WTC11 (cell line): Measurements from ENCODE around the gene UPF3A. TPM values are rescaled to one million over a fixed set of nuclear protein-coding genes. Genes with fewer than 3 reads are reported as not detected.
A peak's percentile ranks its signal among the peaks of the same experiment; 100 is the strongest.

Experiments
- ATAC-seq: fragments of 200-7000 bp; cut with Tn5 transposase; 2 replicates; pipeline ENCODE4 v1.10.0; 2021; ENCODE audit warnings: mild to moderate bottlenecking, moderate library complexity
- CTCF ChIA-PET: fragments of 300-600 bp; sonication (Branson Sonifier 250); formaldehyde crosslinking; loops from one replicate; lab custom pipeline; 2021; ENCODE audit warnings: antibody characterized with exemption; lab: Charles Lee
- POLR2A ChIA-PET: fragments of 350-600 bp; sonication (Branson Sonifier 250); formaldehyde crosslinking; loops from one replicate; lab custom pipeline; 2021; ENCODE audit warnings: antibody characterized with exemption; lab: Charles Lee
- DNase-seq: peaks from one replicate; pipeline ENCODE4 v3.0.0; 2021; ENCODE audit warnings: low spot score
- H3K27ac Mint-ChIP-seq: 2 replicates; pipeline ENCODE4 v1.8.0; 2021; ENCODE audit warnings: mixed read lengths
- H3K27me3 Mint-ChIP-seq: 2 replicates; pipeline ENCODE4 v1.8.0; 2021; ENCODE audit warnings: low read depth, mild to moderate bottlenecking, moderate library complexity, mixed read lengths
- H3K36me3 Mint-ChIP-seq: 2 replicates; pipeline ENCODE4 v1.8.0; 2021; ENCODE audit warnings: mixed read lengths
- H3K4me1 Mint-ChIP-seq: 2 replicates; pipeline ENCODE4 v1.8.0; 2022; ENCODE audit warnings: mixed read lengths
- H3K4me3 Mint-ChIP-seq: 2 replicates; pipeline ENCODE4 v1.8.0; 2021; ENCODE audit warnings: mild to moderate bottlenecking, moderate library complexity, mixed read lengths
- H3K9me3 Mint-ChIP-seq: 2 replicates; pipeline ENCODE4 v1.8.0; 2021; ENCODE audit warnings: mixed read lengths
- ATF1 ChIP-seq: sonication (generic); formaldehyde crosslinking; IDR thresholded peaks from 2 replicates; pipeline ENCODE4 v1.8.1; 2023; ENCODE audit warnings: mild to moderate bottlenecking, moderate library complexity, missing genetic modification reagents
- EMX1 ChIP-seq: fragments of 250-450 bp; sonication (Bioruptor Pico); IDR thresholded peaks from 2 replicates; pipeline ENCODE4 v1.8.0; 2021; ENCODE audit warnings: mild to moderate bottlenecking
- GABPB1 ChIP-seq: sonication (generic); formaldehyde crosslinking; IDR thresholded peaks from 2 replicates; pipeline ENCODE4 v1.8.1; 2023; ENCODE audit warnings: mild to moderate bottlenecking, missing genetic modification reagents
- GRHL2 ChIP-seq: fragments of 250-450 bp; sonication (Bioruptor Pico); IDR thresholded peaks from 2 replicates; pipeline ENCODE4 v1.8.0; 2022; ENCODE audit warnings: mild to moderate bottlenecking, moderate library complexity; ENCODE audit not compliant: insufficient replicate concordance, severe bottlenecking
- NFATC4 ChIP-seq: fragments of 250-450 bp; sonication (Bioruptor Pico); IDR thresholded peaks from 2 replicates; pipeline ENCODE4 v1.9.0; 2021; ENCODE audit warnings: mild to moderate bottlenecking
- NR2C2 ChIP-seq: sonication (generic); formaldehyde crosslinking; IDR thresholded peaks from 2 replicates; pipeline ENCODE4 v1.8.0; 2022; ENCODE audit warnings: mild to moderate bottlenecking, missing genetic modification reagents
- NR3C1 ChIP-seq: sonication (generic); formaldehyde crosslinking; conservative IDR thresholded peaks from 2 replicates; pipeline ENCODE4 v1.8.1; 2023; ENCODE audit warnings: low read depth, mild to moderate bottlenecking, missing genetic modification reagents
- PREB ChIP-seq: sonication (generic); formaldehyde crosslinking; IDR thresholded peaks from 2 replicates; pipeline ENCODE4 v1.8.1; 2022; ENCODE audit warnings: mild to moderate bottlenecking, missing genetic modification reagents, moderate library complexity, borderline replicate concordance
- SMAD4 ChIP-seq: sonication (generic); formaldehyde crosslinking; IDR thresholded peaks from 2 replicates; pipeline ENCODE4 v1.8.0; 2022; ENCODE audit warnings: mild to moderate bottlenecking, missing genetic modification reagents
- SOX15 ChIP-seq: fragments of 250-450 bp; sonication (Bioruptor Pico); IDR thresholded peaks from 2 replicates; pipeline ENCODE4 v1.9.0; 2021; ENCODE audit warnings: mild to moderate bottlenecking
- TEAD1 ChIP-seq: sonication (generic); formaldehyde crosslinking; IDR thresholded peaks from 2 replicates; pipeline ENCODE4 v1.8.0; 2022; ENCODE audit warnings: mild to moderate bottlenecking, missing genetic modification reagents
- ZMAT4 ChIP-seq: fragments of 250-450 bp; sonication (Bioruptor Pico); IDR thresholded peaks from 2 replicates; pipeline ENCODE4 v1.9.0; 2021; ENCODE audit warnings: mild to moderate bottlenecking
- ZNF121 ChIP-seq: sonication (generic); formaldehyde crosslinking; IDR thresholded peaks from 2 replicates; pipeline ENCODE4 v1.8.0; 2023; ENCODE audit warnings: missing genetic modification reagents
- ZNF219 ChIP-seq: sonication (generic); formaldehyde crosslinking; IDR thresholded peaks from 2 replicates; pipeline ENCODE4 v1.8.0; 2023; ENCODE audit warnings: missing genetic modification reagents, mild to moderate bottlenecking, borderline replicate concordance
- ZNF281 ChIP-seq: sonication (generic); formaldehyde crosslinking; IDR thresholded peaks from 2 replicates; pipeline ENCODE4 v1.8.0; 2023; ENCODE audit warnings: mild to moderate bottlenecking, missing genetic modification reagents
- ZSCAN18 ChIP-seq: fragments of 250-450 bp; sonication (Bioruptor Pico); IDR thresholded peaks from 2 replicates; pipeline ENCODE4 v2.1.2; 2022; ENCODE audit warnings: mild to moderate bottlenecking, moderate library complexity
- total RNA-seq: library from RNA; stranded (reverse); gene quantifications from 3 replicates; pipeline ENCODE4 v1.2.3, GENCODE V29; 2021
- TF ChIP-seq, protein P1 (sequence below): sonication (generic); formaldehyde crosslinking; IDR thresholded peaks from 2 replicates; pipeline ENCODE4 v1.8.0; 2023; ENCODE audit warnings: missing genetic modification reagents
- TF ChIP-seq, protein P2 (sequence below): sonication (generic); formaldehyde crosslinking; IDR thresholded peaks from 2 replicates; pipeline ENCODE4 v1.8.1; 2023; ENCODE audit warnings: mild to moderate bottlenecking, missing genetic modification reagents
- TF ChIP-seq, protein P3 (sequence below): fragments of 200-600 bp; IDR thresholded peaks from 2 replicates; pipeline ENCODE4 v1.8.0; 2022; ENCODE audit warnings: antibody characterized with exemption

The UPF3A gene
- total RNA-seq, 1 experiment from 2014 or later: 71.9 TPM

DNA sequence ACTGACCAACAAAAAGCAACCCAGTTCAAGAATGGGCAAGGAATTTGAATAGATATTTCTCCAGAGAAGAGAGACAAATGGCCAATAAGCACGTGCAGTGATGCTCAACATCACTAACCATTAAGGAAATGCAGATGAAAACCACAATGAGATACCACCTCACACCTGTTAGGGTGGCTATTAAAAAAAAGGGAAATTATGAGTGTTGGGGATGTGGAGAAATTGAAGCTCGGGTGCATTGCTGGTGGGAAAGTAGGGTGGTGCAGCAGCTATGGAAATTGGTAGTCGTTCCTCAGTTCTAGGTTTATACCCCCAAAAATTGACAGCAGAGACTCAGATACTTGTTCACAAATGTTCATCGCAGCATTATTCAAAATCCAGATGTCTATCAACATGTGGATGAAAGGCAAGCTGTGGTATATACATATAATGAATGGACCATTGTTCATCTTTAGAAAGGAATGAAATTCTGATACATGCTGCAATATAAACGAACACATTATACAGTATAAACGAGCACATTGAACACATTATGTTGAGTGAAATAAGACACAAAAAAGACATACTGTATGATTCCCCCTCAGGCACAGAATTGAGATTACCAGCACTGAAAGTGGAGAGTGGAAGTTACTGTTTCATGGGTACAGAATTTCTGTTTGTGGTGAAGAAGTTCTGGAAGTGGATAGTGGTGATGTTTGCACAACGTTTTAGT is 33.8 kb downstream of the UPF3A start:
- peaks cover 12% of the 10 kb centered on the region for H3K36me3 Mint-ChIP-seq
- no peak for ATAC-seq
- DNase-seq: no peak
- peaks cover 16% of the 10 kb centered on the region for H3K4me1 Mint-ChIP-seq
- ChIA-PET POLR2A (no interaction called here), CTCF (no interaction called here)
- H3K9me3 Mint-ChIP-seq: no peaks in the 10 kb centered on the region
- H3K27me3 Mint-ChIP-seq: no peaks in the 10 kb centered on the region
- peak overlapping the region; percentile 44 for H3K27ac Mint-ChIP-seq
- peak overlapping the region; percentile 81 for H3K4me3 Mint-ChIP-seq
- TF ChIP-seq PREB (CRISPR knock-in tag): no peak
- no peak for TF ChIP-seq ZNF281 (CRISPR knock-in tag)
- TF ChIP-seq, protein P1, sequence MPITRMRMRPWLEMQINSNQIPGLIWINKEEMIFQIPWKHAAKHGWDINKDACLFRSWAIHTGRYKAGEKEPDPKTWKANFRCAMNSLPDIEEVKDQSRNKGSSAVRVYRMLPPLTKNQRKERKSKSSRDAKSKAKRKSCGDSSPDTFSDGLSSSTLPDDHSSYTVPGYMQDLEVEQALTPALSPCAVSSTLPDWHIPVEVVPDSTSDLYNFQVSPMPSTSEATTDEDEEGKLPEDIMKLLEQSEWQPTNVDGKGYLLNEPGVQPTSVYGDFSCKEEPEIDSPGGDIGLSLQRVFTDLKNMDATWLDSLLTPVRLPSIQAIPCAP (CRISPR knock-in tag): no peak
- no peak for TF ChIP-seq EMX1 (CRISPR knock-in tag)

DNA sequence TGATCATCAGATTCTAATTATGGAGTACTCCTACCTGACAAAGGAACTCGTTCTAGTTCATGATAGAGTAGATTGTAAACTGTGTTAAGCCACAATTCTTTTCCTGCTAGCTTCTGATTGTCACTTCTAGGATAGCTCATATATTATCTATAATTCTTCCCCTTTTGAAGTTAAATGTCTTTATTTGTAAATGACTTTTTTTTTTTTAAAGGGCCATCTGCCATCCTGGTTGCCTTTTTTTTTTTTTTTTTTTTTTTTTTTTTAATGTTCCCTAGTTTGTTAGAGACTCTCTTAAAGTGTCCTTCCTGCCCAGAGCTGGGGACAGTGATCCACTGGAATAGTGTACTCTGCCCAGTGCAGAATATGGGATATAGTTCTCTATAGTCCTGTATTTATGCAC is 37.2 kb downstream of the UPF3A start:
- Mint-ChIP-seq H3K27me3 (no peaks in the 10 kb centered on the region), H3K9me3 (no peaks in the 10 kb centered on the region), H3K36me3 (peaks cover 41% of the 10 kb centered on the region), H3K4me1 (peaks cover 11% of the 10 kb centered on the region), H3K27ac (no peak overlapping the region), H3K4me3 (no peak overlapping the region)
- no peak for TF ChIP-seq NR3C1 (CRISPR knock-in tag)
- no peak for TF ChIP-seq NR2C2 (CRISPR knock-in tag)
- TF ChIP-seq GABPB1: no peak
- no peak for TF ChIP-seq ZNF121
- TF ChIP-seq ZNF219 (CRISPR knock-in tag): no peak
- TF ChIP-seq, protein P2, sequence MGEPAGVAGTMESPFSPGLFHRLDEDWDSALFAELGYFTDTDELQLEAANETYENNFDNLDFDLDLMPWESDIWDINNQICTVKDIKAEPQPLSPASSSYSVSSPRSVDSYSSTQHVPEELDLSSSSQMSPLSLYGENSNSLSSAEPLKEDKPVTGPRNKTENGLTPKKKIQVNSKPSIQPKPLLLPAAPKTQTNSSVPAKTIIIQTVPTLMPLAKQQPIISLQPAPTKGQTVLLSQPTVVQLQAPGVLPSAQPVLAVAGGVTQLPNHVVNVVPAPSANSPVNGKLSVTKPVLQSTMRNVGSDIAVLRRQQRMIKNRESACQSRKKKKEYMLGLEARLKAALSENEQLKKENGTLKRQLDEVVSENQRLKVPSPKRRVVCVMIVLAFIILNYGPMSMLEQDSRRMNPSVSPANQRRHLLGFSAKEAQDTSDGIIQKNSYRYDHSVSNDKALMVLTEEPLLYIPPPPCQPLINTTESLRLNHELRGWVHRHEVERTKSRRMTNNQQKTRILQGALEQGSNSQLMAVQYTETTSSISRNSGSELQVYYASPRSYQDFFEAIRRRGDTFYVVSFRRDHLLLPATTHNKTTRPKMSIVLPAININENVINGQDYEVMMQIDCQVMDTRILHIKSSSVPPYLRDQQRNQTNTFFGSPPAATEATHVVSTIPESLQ (CRISPR knock-in tag): no peak
- TF ChIP-seq NFATC4 (CRISPR knock-in tag): no peak
- no peak for TF ChIP-seq SOX15 (CRISPR knock-in tag)
- DNase-seq: no peak
- POLR2A ChIA-PET: no interaction called here
- CTCF ChIA-PET: no interaction called here
- no peak for ATAC-seq

DNA sequence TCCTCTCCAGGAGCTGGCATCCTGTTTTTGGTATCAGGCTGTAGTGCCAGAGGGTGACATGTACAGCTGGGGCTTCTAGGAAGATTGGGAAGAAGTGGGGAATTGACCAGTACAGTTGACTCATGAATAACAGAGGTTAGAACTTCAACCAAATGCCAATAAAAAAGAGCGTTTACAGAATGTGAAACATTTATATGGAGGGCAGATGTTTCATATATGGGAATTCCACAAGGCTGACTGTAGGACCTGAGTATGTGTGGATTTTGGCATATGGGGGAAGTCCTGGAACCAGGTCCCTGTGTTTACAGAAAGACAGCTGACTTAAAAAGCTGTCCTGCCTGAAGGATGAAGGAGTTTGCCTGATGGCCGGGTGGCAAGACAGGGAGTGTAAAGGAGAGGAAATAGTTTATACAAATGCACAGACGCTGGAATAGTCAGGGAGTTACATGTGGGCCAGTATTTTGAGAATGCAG is 38.1 kb downstream of the UPF3A start:
- POLR2A ChIA-PET: no interaction called here
- CTCF ChIA-PET: no interaction called here
- DNase-seq (no peak), ATAC-seq (no peak)
- H3K4me1 Mint-ChIP-seq: peaks cover 9% of the 10 kb centered on the region
- TF ChIP-seq GRHL2 (CRISPR knock-in tag): no peak
- no peak for TF ChIP-seq ZSCAN18 (CRISPR knock-in tag)
- no peak for TF ChIP-seq ZMAT4 (CRISPR knock-in tag)
- TF ChIP-seq ATF1 (CRISPR knock-in tag): no peak
- TF ChIP-seq, protein P3, sequence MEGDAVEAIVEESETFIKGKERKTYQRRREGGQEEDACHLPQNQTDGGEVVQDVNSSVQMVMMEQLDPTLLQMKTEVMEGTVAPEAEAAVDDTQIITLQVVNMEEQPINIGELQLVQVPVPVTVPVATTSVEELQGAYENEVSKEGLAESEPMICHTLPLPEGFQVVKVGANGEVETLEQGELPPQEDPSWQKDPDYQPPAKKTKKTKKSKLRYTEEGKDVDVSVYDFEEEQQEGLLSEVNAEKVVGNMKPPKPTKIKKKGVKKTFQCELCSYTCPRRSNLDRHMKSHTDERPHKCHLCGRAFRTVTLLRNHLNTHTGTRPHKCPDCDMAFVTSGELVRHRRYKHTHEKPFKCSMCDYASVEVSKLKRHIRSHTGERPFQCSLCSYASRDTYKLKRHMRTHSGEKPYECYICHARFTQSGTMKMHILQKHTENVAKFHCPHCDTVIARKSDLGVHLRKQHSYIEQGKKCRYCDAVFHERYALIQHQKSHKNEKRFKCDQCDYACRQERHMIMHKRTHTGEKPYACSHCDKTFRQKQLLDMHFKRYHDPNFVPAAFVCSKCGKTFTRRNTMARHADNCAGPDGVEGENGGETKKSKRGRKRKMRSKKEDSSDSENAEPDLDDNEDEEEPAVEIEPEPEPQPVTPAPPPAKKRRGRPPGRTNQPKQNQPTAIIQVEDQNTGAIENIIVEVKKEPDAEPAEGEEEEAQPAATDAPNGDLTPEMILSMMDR: no peak
- TF ChIP-seq SMAD4 (CRISPR knock-in tag): no peak
- TF ChIP-seq TEAD1 (CRISPR knock-in tag): no peak
- TF ChIP-seq SOX15 (CRISPR knock-in tag): no peak
- H3K27ac Mint-ChIP-seq: no peak overlapping the region
- no peak overlapping the region for H3K4me3 Mint-ChIP-seq
- H3K27me3 Mint-ChIP-seq: no peaks in the 10 kb centered on the region
- H3K9me3 Mint-ChIP-seq: no peaks in the 10 kb centered on the region
- peaks cover 49% of the 10 kb centered on the region for H3K36me3 Mint-ChIP-seq
